HG02798 (cell line): ENCODE measurements around the gene SNAPC2.
A peak's percentile ranks its signal among the peaks of the same experiment; 100 is the strongest.

Source experiments
- ATAC-seq: cut with Tn5 transposase; IDR thresholded peaks from one replicate; pipeline ENCODE4 v1.9.1; 2021; ENCODE audit warnings: mild to moderate bottlenecking; ENCODE audit not compliant: unreplicated experiment, poor library complexity

SNAPC2 gene

GRCh38 chr19:7919610-7920518, at the start of gene SNAPC2:
Gene SNAPC2 (plus strand): TSS chr19:7920338. CDS start chr19:7920367, 29 bp downstream.
- ATAC-seq = peak; percentile 70

- no peak for ATAC-seq
These were observed 49.3 kb upstream of the SNAPC2 start for GRCh38 chr19:7870571-7871436.

GRCh38 chr19:7871437-7872305, 48.5 kb upstream of the SNAPC2 start:
- ATAC-seq = no peak

- no peak for ATAC-seq
These were observed 47.6 kb upstream of the SNAPC2 start for GRCh38 chr19:7872306-7873204.

GRCh38 chr19:7873304-7874075, 46.6 kb upstream of the SNAPC2 start:
- ATAC-seq = no peak

GRCh38 chr19:7874076-7874896, 45.9 kb upstream of the SNAPC2 start, which contains the start of gene PRR36:
Gene PRR36 (minus strand): TSS chr19:7874390. CDS start chr19:7873689, 701 bp downstream.
- ATAC-seq = no peak

GRCh38 chr19:7874897-7875273, 45.3 kb upstream of the SNAPC2 start:
- no peak for ATAC-seq

- no peak for ATAC-seq
These were observed 42.8 kb upstream of the SNAPC2 start for GRCh38 chr19:7877249-7877836.

GRCh38 chr19:7879111-7879807, 40.9 kb upstream of the SNAPC2 start:
- ATAC-seq = no peak

- ATAC-seq = no peak
These were observed 40.3 kb upstream of the SNAPC2 start for GRCh38 chr19:7879836-7880235.

- ATAC-seq = no peak
These were observed 38.2 kb upstream of the SNAPC2 start for GRCh38 chr19:7881910-7882309.

- no peak for ATAC-seq
These were observed 37.0 kb upstream of the SNAPC2 start for GRCh38 chr19:7883105-7883504.

- no peak for ATAC-seq
These were observed 36.2 kb upstream of the SNAPC2 start for GRCh38 chr19:7883796-7884570.

- no peak for ATAC-seq
These were observed 34.3 kb upstream of the SNAPC2 start for GRCh38 chr19:7885818-7886217.

- no peak for ATAC-seq
These were observed 32.6 kb upstream of the SNAPC2 start for GRCh38 chr19:7887408-7888144.
